Fibroblast of pulmonary artery (primary cell): Measurements from ENCODE around the gene EFHD1.

Experiments used
- DNase-seq: peaks from one replicate; pipeline ENCODE4 v3.0.0-alpha.2; 2010; ENCODE audit warnings: low read depth
- H3K4me3 ChIP-seq: replicated peaks from 2 replicates; pipeline ENCODE4 v1.5.1; 2011; ENCODE audit warnings: low read depth, mild to moderate bottlenecking, control low read depth, low read length, moderate library complexity
- TF ChIP-seq, protein P1 (sequence below): IDR thresholded peaks from 2 replicates; pipeline ENCODE4 v1.5.1; 2011; ENCODE audit warnings: mild to moderate bottlenecking, control low read depth, low read length, inconsistent platforms; ENCODE audit errors: missing control alignments

EFHD1 gene

DNA sequence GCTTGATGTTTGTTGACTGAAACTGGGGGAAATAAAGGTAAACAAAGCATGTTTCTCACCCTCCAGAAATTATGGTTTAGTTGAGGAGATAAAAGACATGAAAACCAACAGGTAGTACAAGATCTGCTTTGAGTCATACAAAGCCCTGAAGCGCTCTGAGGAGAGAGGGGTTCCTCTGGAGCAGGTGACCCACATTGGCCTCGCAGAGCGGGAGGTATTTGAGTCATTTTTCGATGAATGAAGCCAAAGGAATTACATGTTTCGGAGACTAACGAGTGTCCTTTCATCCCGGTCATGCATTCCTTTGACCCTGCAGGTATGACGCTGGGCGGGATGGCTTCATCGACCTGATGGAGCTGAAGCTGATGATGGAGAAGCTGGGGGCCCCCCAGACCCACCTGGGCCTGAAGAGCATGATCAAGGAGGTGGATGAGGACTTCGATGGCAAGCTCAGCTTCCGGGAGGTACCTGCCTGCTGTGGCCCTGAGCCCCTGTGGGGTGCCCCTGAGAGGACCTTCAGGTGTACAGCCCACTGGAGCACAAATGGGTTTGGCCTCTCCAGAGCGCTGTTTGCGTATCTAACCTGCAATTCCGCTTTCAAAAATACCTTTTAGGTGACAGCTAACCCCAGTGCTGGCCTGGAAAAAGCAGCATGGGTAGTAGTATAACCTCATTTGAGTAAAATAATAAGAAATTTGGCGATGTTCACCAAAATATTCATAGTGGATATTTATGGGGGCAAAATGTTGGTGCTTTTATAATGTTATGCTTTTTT is 29.3 kb downstream of the EFHD1 start:
- DNase-seq, result no peak
- TF ChIP-seq, protein P1, sequence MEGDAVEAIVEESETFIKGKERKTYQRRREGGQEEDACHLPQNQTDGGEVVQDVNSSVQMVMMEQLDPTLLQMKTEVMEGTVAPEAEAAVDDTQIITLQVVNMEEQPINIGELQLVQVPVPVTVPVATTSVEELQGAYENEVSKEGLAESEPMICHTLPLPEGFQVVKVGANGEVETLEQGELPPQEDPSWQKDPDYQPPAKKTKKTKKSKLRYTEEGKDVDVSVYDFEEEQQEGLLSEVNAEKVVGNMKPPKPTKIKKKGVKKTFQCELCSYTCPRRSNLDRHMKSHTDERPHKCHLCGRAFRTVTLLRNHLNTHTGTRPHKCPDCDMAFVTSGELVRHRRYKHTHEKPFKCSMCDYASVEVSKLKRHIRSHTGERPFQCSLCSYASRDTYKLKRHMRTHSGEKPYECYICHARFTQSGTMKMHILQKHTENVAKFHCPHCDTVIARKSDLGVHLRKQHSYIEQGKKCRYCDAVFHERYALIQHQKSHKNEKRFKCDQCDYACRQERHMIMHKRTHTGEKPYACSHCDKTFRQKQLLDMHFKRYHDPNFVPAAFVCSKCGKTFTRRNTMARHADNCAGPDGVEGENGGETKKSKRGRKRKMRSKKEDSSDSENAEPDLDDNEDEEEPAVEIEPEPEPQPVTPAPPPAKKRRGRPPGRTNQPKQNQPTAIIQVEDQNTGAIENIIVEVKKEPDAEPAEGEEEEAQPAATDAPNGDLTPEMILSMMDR, result no peak
- no peak overlapping the region for H3K4me3 ChIP-seq

DNA sequence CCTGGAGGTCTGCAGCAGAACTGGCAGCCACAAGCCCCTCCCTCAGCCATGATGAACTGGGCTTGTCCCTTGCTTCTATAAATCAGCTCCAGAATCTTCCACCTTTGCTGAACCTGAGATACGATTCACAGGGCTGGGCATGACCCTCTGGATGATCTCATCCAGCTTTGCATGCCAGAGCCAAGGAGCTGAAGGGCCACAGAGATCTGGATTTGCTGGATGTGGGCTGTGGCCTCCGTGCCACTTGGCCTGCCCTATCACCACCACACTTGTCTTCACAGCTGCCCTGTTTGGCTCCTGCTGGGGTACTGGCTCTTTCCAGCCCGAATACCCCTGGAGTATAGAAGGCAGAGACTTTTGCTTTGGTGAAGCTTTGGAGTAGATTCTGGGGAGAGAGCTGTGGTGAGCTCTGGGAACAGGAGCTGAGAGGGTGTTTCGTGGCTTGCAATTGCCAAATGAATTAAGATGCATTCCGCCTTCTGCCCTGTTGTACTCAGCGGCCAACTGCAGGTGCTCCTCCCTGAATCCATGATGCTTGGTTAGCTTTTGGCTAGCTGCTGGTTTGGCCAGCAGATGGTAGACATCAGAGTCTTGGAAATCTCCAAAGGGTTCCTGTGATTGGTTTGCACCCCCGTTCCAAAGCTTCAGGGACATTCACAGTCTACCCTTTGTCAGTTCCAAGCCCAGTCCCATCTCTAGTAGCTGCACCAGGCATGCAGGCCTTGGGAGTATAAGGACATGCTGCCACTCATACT is 32.8 kb downstream of the EFHD1 start:
- TF ChIP-seq, protein P1, result no peak
- DNase-seq, result no peak
- no peak overlapping the region for H3K4me3 ChIP-seq

DNA sequence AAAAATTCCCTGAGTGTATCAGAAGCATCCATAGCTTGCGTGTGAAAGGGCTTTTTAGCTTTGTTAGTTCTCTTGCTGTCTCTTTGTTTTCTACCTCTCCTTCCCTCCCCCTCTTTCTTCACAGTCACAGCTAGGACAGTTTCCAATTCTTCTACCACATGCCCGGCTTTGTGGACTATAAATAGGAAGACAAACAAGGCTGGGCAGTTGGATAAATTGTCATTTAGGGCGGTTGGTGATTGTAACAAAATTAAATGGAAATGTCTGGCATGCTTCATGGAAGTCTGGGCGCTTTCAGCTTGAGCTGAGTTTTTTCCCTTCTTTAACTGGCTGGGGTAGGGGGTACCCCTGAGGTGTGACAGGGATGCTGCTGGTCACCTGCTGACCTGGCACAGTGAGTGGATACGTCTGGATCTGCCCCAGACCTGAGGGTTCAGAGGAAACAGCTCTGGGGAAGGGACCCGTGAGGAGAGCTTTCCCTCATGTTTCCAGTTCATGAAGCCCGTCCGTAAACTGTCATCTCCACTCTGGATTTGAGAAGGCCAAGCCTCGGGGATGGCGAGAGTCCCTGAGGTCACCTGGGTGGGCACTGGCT is 34.7 kb downstream of the EFHD1 start:
- H3K4me3 ChIP-seq, result no peak overlapping the region
- TF ChIP-seq, protein P1, result no peak
- no peak for DNase-seq

DNA sequence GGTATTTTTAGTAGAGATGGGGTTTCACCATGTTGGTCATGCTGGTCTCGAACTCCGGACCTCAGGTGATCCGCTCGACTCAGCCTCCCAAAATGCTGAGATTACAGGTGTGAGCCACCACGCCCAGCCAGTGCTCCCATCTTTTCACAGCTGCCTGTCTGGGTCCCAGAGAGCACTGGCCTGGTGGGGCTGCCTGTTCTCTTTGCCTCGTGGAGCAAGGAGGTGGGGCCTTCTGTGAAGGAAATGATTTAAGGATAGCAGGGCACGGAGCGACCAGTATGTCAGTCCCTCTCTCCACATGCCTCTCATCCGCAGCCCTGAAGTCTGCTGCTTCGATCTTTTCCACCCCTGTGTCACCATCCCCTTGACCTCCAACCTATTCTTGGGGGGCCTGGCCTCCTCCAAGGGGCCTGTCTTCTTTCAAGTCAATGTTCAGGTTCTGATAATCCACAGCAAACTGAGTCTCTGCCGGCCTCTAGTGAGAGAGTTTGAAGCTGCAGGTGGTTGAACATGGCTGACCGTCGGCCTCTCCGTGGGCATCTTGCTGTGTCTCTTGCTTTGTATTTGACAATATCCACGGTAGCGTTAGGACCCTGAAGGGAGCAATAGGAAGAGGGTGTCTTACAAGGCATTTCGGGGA is 35.5 kb downstream of the EFHD1 start:
- TF ChIP-seq, protein P1, result peak; percentile 59
- DNase-seq, result peak; percentile 43
- no peak overlapping the region for H3K4me3 ChIP-seq

DNA sequence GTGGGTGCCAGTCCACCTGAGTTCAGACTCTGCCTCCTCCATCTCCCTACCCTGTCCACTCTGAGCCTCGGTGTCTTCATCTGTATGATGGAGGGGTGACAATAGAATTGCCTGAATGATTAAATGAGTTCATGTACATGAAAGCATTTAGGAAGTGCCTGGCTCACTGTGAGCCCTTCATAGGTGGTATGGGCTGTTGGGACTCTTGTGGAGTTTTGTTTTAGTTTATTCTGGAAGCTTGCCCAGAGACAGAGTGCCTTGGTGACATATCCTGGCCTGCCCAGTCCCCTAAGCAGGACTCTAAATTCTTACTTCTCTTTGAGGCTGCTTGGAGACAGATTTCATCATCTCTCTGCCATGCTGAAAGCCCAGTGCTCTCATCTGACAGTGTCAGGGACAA is 39.2 kb downstream of the EFHD1 start:
- no peak for DNase-seq
- H3K4me3 ChIP-seq, result no peak overlapping the region
- TF ChIP-seq, protein P1, result no peak

DNA sequence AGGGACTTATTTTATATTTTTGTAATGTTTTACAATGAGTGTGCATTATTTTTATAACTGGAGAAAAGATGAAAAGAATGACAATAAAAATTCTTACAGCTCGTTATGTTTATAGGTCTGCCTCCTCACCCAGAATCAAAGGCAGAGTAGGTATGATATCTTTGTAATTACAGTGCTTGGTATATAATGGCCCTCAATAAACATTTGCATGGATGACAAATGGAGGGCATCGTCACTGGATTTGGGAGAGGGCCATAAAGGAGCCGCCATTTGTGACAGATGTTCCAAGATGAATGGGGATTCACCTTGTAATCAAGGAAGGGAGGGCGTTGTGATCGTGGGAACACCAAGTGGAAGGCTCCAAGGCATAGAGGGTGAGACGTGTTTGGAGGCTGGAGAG is 41.1 kb downstream of the EFHD1 start:
- no peak for DNase-seq
- H3K4me3 ChIP-seq, result no peak overlapping the region
- TF ChIP-seq, protein P1, result no peak
